Ovary (tissue), 3 donors: Measurements from ENCODE around the gene SDR39U1.
"Not testable (repeated sequence)": the region's sequence is repeated elsewhere in the genome, so short reads cannot be mapped to it uniquely, and the experiment has no call there.

Experiments used
- EP300 ChIP-seq: sonication (generic); formaldehyde crosslinking; IDR thresholded peaks from one replicate; pipeline ENCODE4 v1.6.1; 2017; ENCODE audit warnings: antibody characterized with exemption
- POLR2A ChIP-seq: fragments of 450-650 bp; IDR thresholded peaks from one replicate; pipeline ENCODE4 v1.6.1; 2017; ENCODE audit warnings: antibody characterized with exemption, mild to moderate bottlenecking, moderate library complexity
- TF ChIP-seq, protein P1 (sequence below), 3 donors: fragments of 450-650 bp in 2 of 3; fragments of 200-600 bp in 1 of 3; IDR thresholded peaks; one replicate each; pipeline versions ENCODE4 v1.5.1 to v1.8.0; 2016 to 2022; ENCODE audit warnings: antibody characterized with exemption in 3 of 3, mild to moderate bottlenecking in 1 of 3
- donor health status: DM: no; HTN: no; CAD: no.

DNA sequence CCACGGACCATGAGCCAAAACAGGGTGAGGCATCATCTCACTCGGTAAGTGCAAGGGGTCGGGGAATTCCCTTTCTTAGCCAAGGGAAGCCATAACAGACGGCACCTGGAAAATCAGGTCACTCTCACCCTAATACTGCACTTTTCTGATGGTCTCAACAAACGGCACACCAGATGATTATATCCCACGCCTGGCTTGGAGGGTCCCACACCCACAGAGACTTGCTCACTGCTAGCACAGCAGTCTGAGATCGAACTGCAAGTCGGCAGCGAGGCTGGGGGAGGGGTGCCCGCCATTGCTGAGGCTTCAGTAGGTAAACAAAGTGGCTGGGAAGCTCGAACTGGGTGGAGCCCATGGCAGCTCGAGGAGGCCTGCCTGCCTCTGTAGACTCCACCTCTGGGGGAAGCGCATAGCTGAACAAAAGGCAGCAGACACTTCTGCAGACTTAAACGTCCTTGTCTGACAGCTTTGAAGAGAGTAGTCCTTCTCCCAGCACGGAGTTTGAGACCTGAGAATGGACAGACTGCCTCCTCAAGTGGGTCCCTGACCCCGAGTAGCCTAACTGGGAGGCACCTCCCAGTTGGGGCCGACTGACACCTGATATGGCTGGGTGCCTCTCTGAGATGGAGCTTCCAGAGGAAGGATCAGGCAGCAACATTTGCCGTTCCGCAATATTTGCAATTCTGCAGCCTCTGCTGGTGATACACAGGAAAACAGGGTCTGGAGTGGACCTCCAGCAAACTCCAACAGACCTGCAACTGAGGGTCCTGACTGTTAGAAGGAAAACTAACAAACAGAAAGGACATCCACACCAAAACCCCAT is 49.2 kb upstream of the SDR39U1 start:
- TF ChIP-seq, protein P1, sequence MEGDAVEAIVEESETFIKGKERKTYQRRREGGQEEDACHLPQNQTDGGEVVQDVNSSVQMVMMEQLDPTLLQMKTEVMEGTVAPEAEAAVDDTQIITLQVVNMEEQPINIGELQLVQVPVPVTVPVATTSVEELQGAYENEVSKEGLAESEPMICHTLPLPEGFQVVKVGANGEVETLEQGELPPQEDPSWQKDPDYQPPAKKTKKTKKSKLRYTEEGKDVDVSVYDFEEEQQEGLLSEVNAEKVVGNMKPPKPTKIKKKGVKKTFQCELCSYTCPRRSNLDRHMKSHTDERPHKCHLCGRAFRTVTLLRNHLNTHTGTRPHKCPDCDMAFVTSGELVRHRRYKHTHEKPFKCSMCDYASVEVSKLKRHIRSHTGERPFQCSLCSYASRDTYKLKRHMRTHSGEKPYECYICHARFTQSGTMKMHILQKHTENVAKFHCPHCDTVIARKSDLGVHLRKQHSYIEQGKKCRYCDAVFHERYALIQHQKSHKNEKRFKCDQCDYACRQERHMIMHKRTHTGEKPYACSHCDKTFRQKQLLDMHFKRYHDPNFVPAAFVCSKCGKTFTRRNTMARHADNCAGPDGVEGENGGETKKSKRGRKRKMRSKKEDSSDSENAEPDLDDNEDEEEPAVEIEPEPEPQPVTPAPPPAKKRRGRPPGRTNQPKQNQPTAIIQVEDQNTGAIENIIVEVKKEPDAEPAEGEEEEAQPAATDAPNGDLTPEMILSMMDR (IDR thresholded peaks at IDR 0.05), result not testable (repeated sequence)
- TF ChIP-seq EP300, POLR2A: not testable (repeated sequence)
